Effector memory CD4-positive, alpha-beta T cell (primary cell): ENCODE results near the gene GMPR.

Experiments
- DNase-seq, 3 donors: peaks; one replicate each; pipeline ENCODE4 v3.0.0-alpha.2; 2020
- H3K27ac ChIP-seq: 2 replicates; pipeline ENCODE4 v1.7.0; 2013; ENCODE audit warnings: mild to moderate bottlenecking, low read length, moderate library complexity; ENCODE audit not compliant: insufficient read depth, poor library complexity, severe bottlenecking
- H3K27me3 ChIP-seq: replicated peaks from 2 replicates; pipeline ENCODE4 v1.7.0; 2013; ENCODE audit warnings: mild to moderate bottlenecking, low read length; ENCODE audit not compliant: insufficient read depth, control insufficient read depth, poor library complexity, severe bottlenecking
- H3K36me3 ChIP-seq: 2 replicates; pipeline ENCODE4 v1.7.0; 2013; ENCODE audit warnings: mild to moderate bottlenecking, low read length, moderate library complexity; ENCODE audit not compliant: control insufficient read depth, insufficient read depth
- H3K4me1 ChIP-seq: 2 replicates; pipeline ENCODE4 v1.7.0; 2013; ENCODE audit warnings: low read length, mild to moderate bottlenecking; ENCODE audit not compliant: control insufficient read depth, insufficient read depth, poor library complexity, severe bottlenecking
- H3K4me3 ChIP-seq: 2 replicates; pipeline ENCODE4 v1.7.0; 2013; ENCODE audit warnings: low read length, low read depth, mild to moderate bottlenecking; ENCODE audit not compliant: insufficient read depth, poor library complexity, severe bottlenecking
- H3K9me3 ChIP-seq: 2 replicates; pipeline ENCODE4 v1.7.0; 2013; ENCODE audit warnings: mild to moderate bottlenecking, low read length, moderate library complexity; ENCODE audit not compliant: control insufficient read depth

Gene GMPR

DNA sequence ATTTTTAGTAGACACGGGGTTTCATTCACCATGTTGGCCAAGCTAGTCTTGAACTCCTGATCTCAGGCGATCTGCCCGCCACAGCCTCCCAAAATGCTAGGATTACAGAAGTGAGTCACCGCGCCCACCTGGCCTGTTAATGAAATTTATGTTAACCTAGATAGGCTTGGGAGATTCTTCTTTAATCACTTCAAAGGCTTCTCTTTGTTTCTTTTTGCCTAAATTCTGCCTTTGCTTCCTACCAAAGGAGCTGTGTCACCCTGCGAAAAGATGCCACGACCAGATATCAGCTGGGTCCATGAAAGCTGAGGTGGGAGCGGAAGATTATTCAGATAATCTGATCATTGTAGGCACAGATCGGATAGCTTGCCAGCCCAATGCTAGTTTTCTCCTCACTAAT, 75.3 kb downstream of the GMPR start:
- H3K9me3 ChIP-seq: no peaks in the 10 kb centered on the region
- H3K4me1 ChIP-seq: peaks cover 3% of the 10 kb centered on the region
- H3K36me3 ChIP-seq: no peaks in the 10 kb centered on the region
- H3K27me3 ChIP-seq: no peaks in the 10 kb centered on the region
- no peak overlapping the region for H3K4me3 ChIP-seq
- no peak overlapping the region for H3K27ac ChIP-seq
- no peak for DNase-seq

DNA sequence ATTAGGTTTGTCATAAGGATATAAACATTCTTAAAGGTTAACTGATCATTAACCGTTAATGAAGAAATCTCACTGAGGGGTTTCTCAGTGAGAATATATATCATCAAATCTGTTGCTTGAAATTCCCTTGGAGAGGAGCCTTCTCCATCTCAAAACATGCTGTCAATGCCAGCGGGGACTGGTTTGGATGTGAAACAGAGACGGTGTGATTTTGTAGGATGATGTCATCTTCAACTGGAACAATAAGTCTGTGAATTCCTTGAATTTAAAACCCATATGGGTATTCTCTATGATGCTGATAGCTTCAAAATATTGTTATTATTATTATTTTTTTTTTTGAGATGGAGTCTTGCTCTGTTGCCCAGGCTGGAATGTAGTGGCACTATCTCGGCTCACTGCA, 75.9 kb downstream of the GMPR start:
- H3K36me3 ChIP-seq: no peaks in the 10 kb centered on the region
- peaks cover 8% of the 10 kb centered on the region for H3K4me1 ChIP-seq
- no peak overlapping the region for H3K27ac ChIP-seq
- no peak overlapping the region for H3K4me3 ChIP-seq
- no peaks in the 10 kb centered on the region for H3K27me3 ChIP-seq
- no peaks in the 10 kb centered on the region for H3K9me3 ChIP-seq
- no peak for DNase-seq

DNA sequence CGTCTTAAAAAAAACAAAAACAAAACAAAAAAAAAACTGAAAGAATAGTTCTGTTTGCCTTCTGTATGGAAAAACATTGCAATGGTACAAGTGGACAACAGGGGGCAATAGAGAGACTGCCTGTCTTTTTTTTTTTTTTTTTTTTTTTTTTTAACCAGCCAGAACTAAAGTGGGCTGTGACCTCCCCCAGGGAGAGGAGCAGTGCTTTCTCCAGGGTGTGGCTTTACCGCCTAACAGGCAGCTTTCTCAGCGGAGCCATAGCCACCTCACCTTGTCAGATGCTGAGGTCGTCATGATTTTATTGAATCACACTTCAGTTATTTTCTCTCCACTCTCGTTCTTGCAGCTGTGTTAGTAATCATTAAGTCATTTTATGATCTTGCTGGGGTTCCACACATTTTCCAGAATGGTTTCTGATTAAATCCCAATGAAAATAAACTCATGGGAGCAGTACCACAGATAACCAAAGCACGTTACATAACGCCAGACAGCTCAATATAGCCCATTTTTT, 78.4 kb downstream of the GMPR start:
- peak; percentile 13 to 41 (median 25) for DNase-seq
- no peak overlapping the region for H3K27ac ChIP-seq

DNA sequence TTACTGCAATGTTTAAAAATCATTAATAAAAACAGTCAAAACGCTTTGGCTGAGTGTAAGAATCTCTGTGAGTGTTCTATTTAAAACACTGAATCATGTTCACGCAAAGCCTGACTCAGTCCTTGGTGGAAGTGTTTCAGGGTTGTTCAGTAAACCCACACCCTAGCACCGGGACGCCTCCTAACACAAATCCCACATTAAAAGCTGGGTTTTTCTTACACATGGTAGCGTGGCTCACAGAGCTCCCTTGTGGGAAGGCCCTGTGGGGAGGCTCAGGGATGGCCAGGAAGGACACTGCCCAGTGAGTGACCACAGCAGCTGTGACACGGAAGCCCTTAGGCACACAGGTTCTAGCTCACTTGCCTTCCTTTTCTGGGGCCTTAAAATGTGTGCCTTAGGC, 80.2 kb downstream of the GMPR start:
- peak in 2 of 3 donors; percentile 10 to 17 for DNase-seq

More for the DNA sequence above, 78.4 kb downstream of the GMPR start:
- Histone ChIP-seq H3K9me3 (no peaks in the 10 kb centered on the region), H3K27me3 (no peaks in the 10 kb centered on the region), H3K4me3 (no peak overlapping the region), H3K4me1 (peaks cover 27% of the 10 kb centered on the region), H3K36me3 (peaks cover 4% of the 10 kb centered on the region)

DNA sequence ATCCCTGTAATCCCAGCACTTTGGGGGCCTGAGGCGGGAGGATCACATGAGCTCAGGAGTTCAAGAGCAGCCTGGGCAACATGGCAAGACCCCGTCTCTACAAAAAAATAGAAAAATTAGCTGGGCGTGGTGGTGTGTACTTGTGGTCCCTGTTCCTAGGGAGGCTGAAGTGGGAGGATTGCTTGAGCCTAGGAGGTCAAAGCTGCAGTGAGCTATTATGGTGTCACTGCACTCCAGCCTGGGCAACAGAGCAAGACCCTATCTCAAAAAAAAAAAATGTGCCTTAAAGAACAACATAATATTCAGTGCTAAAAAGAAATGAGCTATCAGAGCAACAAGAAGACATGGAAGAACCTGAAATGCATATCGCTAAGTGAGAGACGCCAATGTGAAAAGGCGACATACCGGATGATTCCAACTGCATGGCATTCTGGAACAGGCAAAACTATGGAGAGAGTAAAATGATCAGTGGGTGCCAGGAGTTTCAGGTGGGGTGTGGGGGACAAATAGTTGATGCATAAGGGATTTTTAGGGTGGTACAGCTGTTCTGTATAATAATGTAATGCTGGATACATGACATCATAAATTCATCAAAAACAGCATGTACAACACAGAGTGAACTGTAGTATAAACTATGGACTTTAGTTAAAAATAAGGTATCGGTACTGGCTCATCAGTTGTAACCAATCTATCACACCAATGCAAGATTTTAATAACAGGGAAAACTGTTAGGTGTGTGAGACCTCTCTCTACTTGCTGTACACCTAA, 80.8 kb downstream of the GMPR start:
- peaks cover 4% of the 10 kb centered on the region for H3K36me3 ChIP-seq
- peak overlapping the region; percentile 89 for H3K27ac ChIP-seq
- peaks cover 49% of the 10 kb centered on the region for H3K4me1 ChIP-seq
- DNase-seq: no peak
- no peaks in the 10 kb centered on the region for H3K9me3 ChIP-seq
- H3K4me3 ChIP-seq: no peak overlapping the region
- no peaks in the 10 kb centered on the region for H3K27me3 ChIP-seq

More for the DNA sequence above, 80.2 kb downstream of the GMPR start:
- Histone ChIP-seq H3K4me1 (peaks cover 44% of the 10 kb centered on the region), H3K36me3 (peaks cover 4% of the 10 kb centered on the region), H3K27me3 (no peaks in the 10 kb centered on the region), H3K4me3 (no peak overlapping the region), H3K9me3 (no peaks in the 10 kb centered on the region), H3K27ac (peak overlapping the region; percentile 89)

DNA sequence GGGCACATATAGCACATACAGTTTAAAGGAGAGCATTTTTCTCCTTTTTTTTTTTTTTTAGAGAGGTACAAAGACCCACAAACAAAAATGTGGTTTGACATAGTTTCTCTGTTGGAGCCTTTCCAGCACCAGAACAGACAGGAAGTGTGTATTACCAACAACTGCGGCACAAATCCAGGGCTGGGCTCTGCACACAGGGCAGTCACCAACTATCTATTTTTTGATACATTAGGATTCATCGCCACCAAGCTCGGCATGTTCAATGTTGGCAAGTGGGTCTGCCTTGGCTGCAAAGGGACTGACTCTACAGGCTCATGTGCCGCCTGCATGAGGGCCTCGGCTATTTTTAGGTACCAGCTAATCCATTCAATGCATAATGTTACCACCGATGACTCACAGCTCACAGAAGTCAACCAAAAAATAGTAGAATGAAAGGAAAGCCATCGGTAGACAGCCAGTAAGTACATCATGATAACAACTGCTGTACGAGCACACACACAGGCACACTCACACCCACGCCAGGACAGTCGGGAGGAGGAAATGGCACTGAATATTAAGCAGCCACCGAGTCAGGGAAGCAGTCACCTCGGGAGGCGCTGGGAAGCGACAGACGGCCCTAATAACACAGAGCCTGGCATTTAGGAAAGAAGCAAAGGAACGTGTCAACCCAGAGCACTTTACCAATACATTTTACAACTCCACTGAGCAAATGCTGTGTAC, 81.6 kb downstream of the GMPR start:
- Histone ChIP-seq H3K4me3 (peak overlapping the region; percentile 8), H3K36me3 (peaks cover 4% of the 10 kb centered on the region), H3K27ac (peak overlapping the region; percentile 89), H3K4me1 (peaks cover 50% of the 10 kb centered on the region), H3K27me3 (no peaks in the 10 kb centered on the region), H3K9me3 (no peaks in the 10 kb centered on the region)
- peak; percentile 53 to 77 (median 65) for DNase-seq

DNA sequence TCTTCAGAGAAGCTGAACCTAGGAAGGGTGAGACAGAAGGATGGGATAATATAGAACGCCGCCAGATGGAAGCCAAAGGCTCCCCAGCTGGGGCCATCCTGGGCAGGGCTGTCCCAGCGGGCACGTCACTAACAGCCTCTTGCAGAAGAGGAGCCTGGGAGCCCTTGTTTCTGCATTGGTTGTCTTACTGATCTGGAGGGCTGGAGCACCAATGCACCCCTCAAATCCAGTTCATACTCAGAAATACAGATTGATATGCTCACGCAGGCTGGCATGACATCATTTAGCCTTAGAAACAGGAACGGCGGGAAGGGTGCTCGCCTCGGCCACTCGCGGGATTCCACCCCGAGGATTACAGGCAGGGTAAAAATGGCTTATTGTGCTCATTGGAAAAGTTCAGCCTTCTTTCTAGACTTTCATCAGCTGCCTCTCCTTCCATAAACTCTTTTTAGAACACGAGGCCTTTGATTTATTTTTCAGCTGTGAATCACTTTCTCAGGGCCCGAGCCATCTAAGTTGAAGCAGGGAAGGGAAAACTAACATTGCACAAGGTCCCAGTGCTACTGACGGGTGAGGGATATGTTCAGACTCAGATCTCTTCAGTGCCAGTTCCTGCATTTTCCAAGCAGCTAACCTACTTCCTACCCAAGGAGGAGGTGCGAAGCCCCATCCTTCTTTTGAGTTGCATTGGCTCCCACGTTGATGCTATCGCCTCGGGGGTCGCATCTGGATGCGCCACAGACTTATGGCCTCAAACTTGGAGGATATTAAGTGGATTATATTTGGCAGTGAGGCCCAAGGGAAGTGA, 82.3 kb downstream of the GMPR start:
- no peaks in the 10 kb centered on the region for H3K27me3 ChIP-seq
- no peaks in the 10 kb centered on the region for H3K9me3 ChIP-seq
- peaks cover 54% of the 10 kb centered on the region for H3K4me1 ChIP-seq
- H3K36me3 ChIP-seq: peaks cover 4% of the 10 kb centered on the region
- peak overlapping the region; percentile 8 for H3K4me3 ChIP-seq
- no peak for DNase-seq
- H3K27ac ChIP-seq: peak overlapping the region; percentile 89

DNA sequence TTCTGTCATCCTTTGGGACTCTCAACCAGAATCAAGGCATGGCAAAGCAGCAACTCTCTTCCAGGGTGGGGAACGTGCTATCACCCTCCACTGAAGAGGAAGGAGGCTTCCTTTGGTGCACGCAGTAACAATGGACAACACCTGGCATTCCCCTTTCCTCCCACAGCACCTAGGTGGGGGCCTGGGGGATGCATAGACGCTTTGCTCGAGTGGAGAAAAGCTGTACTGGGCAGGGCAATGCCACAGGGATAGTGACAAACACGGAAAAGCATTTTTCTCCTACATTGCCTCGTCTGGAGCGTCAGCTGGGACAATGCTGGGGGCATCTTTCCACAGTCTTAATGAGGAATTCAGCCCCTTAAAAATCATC, 82.9 kb downstream of the GMPR start:
- DNase-seq: no peak
- peaks cover 10% of the 10 kb centered on the region for H3K36me3 ChIP-seq
- H3K4me3 ChIP-seq: no peak overlapping the region
- H3K9me3 ChIP-seq: no peaks in the 10 kb centered on the region
- no peaks in the 10 kb centered on the region for H3K27me3 ChIP-seq
- H3K4me1 ChIP-seq: peaks cover 56% of the 10 kb centered on the region
- H3K27ac ChIP-seq: peak overlapping the region; percentile 89

DNA sequence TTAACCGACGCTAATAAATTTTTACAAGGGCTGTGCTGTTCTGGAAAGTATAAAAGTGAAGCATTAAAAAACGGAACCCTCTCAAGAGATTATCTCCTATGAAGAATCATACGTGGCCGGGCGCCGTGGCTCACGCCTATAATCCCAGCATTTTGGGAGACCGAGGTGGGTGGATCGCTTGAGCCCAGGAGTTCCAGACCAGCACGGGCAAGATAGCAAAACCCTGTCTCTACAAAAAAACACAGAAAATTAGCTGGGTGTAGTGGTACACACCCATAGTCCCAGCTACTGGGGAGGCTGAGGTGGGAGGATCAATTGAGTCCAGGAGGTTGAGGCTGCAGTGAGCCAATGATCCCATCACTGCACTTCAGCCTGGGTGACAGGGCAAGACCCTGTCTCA, 83.4 kb downstream of the GMPR start:
- Histone ChIP-seq H3K4me3 (no peak overlapping the region), H3K36me3 (peaks cover 15% of the 10 kb centered on the region), H3K27ac (peak overlapping the region; percentile 89), H3K27me3 (no peaks in the 10 kb centered on the region), H3K4me1 (peaks cover 56% of the 10 kb centered on the region), H3K9me3 (no peaks in the 10 kb centered on the region)
- no peak for DNase-seq
